H9 (cell line): Measurements from ENCODE around the gene F10. TPM values are rescaled to one million over a fixed set of nuclear protein-coding genes. Genes with fewer than 3 reads are reported as not detected.

Experiments
- DNase-seq: peaks from one replicate; pipeline ENCODE4 v3.0.0-alpha.2; 2017
- H2AFZ ChIP-seq: one replicate; pipeline ENCODE4 v1.6.1; 2013; ENCODE audit warnings: mild to moderate bottlenecking, low read length, control low read depth, moderate library complexity
- H2AK5ac ChIP-seq: 2 replicates; pipeline ENCODE4 v1.6.1; 2013; ENCODE audit warnings: low read length, control low read depth, mixed read lengths; ENCODE audit not compliant: insufficient read length
- H2BK120ac ChIP-seq: one replicate; pipeline ENCODE4 v1.6.1; 2013; ENCODE audit warnings: low read depth, mild to moderate bottlenecking, low read length, control low read depth, inconsistent platforms; ENCODE audit not compliant: poor library complexity, severe bottlenecking
- H2BK12ac ChIP-seq: 2 replicates; pipeline ENCODE4 v1.6.1; 2013; ENCODE audit warnings: low read length, control low read depth, mixed read lengths, low read depth; ENCODE audit not compliant: insufficient read length
- H2BK15ac ChIP-seq: 2 replicates; pipeline ENCODE4 v1.6.1; 2013; ENCODE audit warnings: low read depth, low read length, control low read depth
- H2BK20ac ChIP-seq: one replicate; pipeline ENCODE4 v1.6.1; 2013; ENCODE audit warnings: low read depth, mild to moderate bottlenecking, low read length, control low read depth, inconsistent platforms; ENCODE audit not compliant: poor library complexity, severe bottlenecking
- H2BK5ac ChIP-seq: 2 replicates; pipeline ENCODE4 v1.6.1; 2013; ENCODE audit warnings: low read length, control low read depth, mixed read lengths; ENCODE audit not compliant: insufficient read length
- H3K14ac ChIP-seq: 2 replicates; pipeline ENCODE4 v1.6.1; 2013; ENCODE audit warnings: low read length, control low read depth; ENCODE audit not compliant: insufficient read depth
- H3K18ac ChIP-seq: 2 replicates; pipeline ENCODE4 v1.6.1; 2013; ENCODE audit warnings: low read depth, mild to moderate bottlenecking, mixed read lengths, low read length, control low read depth; ENCODE audit not compliant: insufficient read length
- H3K23ac ChIP-seq: 2 replicates; pipeline ENCODE4 v1.6.1; 2013; ENCODE audit warnings: low read length, control low read depth, mixed read lengths, low read depth; ENCODE audit not compliant: insufficient read length
- H3K23me2 ChIP-seq: 2 replicates; pipeline ENCODE4 v1.6.1; 2013; ENCODE audit warnings: low read depth, mild to moderate bottlenecking, mixed read lengths, low read length, control low read depth; ENCODE audit not compliant: insufficient read length, poor library complexity, severe bottlenecking
- H3K27ac ChIP-seq: 2 replicates; pipeline ENCODE4 v1.5.1; 2013; ENCODE audit warnings: low read length, control low read depth, mixed read lengths, low read depth; ENCODE audit not compliant: insufficient read length
- H3K27me3 ChIP-seq: 2 replicates; pipeline ENCODE4 v1.6.1; 2013; ENCODE audit warnings: low read length, control low read depth, inconsistent platforms; ENCODE audit not compliant: insufficient read depth
- H3K4ac ChIP-seq: 2 replicates; pipeline ENCODE4 v1.6.1; 2013; ENCODE audit warnings: low read depth, mild to moderate bottlenecking, control low read depth, inconsistent platforms, low read length, moderate library complexity
- H3K4me1 ChIP-seq: 2 replicates; pipeline ENCODE4 v1.6.1; 2013; ENCODE audit warnings: low read length, control low read depth, inconsistent platforms; ENCODE audit not compliant: insufficient read depth
- H3K4me2 ChIP-seq: 2 replicates; pipeline ENCODE4 v1.6.1; 2013; ENCODE audit warnings: low read length, control low read depth, mixed read lengths; ENCODE audit not compliant: insufficient read length, insufficient read depth
- H3K56ac ChIP-seq: 2 replicates; pipeline ENCODE4 v1.6.1; 2013; ENCODE audit warnings: low read depth, mild to moderate bottlenecking, mixed read lengths, low read length, control low read depth; ENCODE audit not compliant: insufficient read length
- H3K79me1 ChIP-seq: 2 replicates; pipeline ENCODE4 v1.6.1; 2013; ENCODE audit warnings: low read depth, mild to moderate bottlenecking, moderate library complexity, low read length, control low read depth, inconsistent platforms; ENCODE audit not compliant: insufficient read depth, poor library complexity, severe bottlenecking
- H3K79me2 ChIP-seq: 2 replicates; pipeline ENCODE4 v1.6.1; 2013; ENCODE audit warnings: low read length, control low read depth, inconsistent platforms; ENCODE audit not compliant: insufficient read depth
- H3K9ac ChIP-seq: 2 replicates; pipeline ENCODE4 v1.6.1; 2013; ENCODE audit warnings: low read length, control low read depth, mixed read lengths; ENCODE audit not compliant: insufficient read length; ENCODE audit errors: extremely low read depth
- H3K9me3 ChIP-seq: one replicate; pipeline ENCODE4 v1.6.1; 2013; ENCODE audit warnings: low read depth, low read length, inconsistent platforms; ENCODE audit not compliant: control insufficient read depth
- H3T11ph ChIP-seq: one replicate; pipeline ENCODE4 v1.6.1; 2013; ENCODE audit warnings: mild to moderate bottlenecking, low read length, control low read depth, inconsistent platforms
- H4K20me1 ChIP-seq: one replicate; pipeline ENCODE4 v1.6.1; 2013; ENCODE audit not compliant: control insufficient read depth, insufficient read length, insufficient read depth
- H4K5ac ChIP-seq: 2 replicates; pipeline ENCODE4 v1.6.1; 2013; ENCODE audit warnings: low read depth, mild to moderate bottlenecking, mixed read lengths, low read length, control low read depth; ENCODE audit not compliant: insufficient read length
- H4K8ac ChIP-seq: replicated peaks from 2 replicates; pipeline ENCODE4 v1.6.1; 2013; ENCODE audit warnings: low read length, control low read depth, mixed read lengths, low read depth; ENCODE audit not compliant: insufficient read length
- H4K91ac ChIP-seq: 2 replicates; pipeline ENCODE4 v1.6.1; 2013; ENCODE audit warnings: low read depth, mild to moderate bottlenecking, moderate library complexity, mixed read lengths, low read length, control low read depth; ENCODE audit not compliant: insufficient read length
- H3K27ac Mint-ChIP-seq, 3 experiments: 2 replicates in 2 of 3; 3 replicates in 1 of 3; pipeline ENCODE4 v1.8.0; 2020 to 2021; ENCODE audit warnings: mixed read lengths in 3 of 3, mild to moderate bottlenecking in 1 of 3, moderate library complexity in 1 of 3
- H3K27me3 Mint-ChIP-seq: 2 replicates; pipeline ENCODE4 v1.8.0; 2021; ENCODE audit warnings: low read depth, mild to moderate bottlenecking, moderate library complexity, mixed read lengths
- H3K36me3 Mint-ChIP-seq, 3 experiments: 2 replicates in 2 of 3; 3 replicates in 1 of 3; pipeline ENCODE4 v1.8.0; 2020 to 2021; ENCODE audit warnings: low read depth in 3 of 3, mixed read lengths in 3 of 3; ENCODE audit not compliant: insufficient read depth in 1 of 3
- H3K4me1 Mint-ChIP-seq, 2 experiments: 2 replicates each; pipeline ENCODE4 v1.8.0; 2020; ENCODE audit warnings: mixed read lengths in 2 of 2
- H3K4me3 Mint-ChIP-seq, 2 experiments: 2 replicates in 1 of 2; 3 replicates in 1 of 2; pipeline ENCODE4 v1.8.0; 2020 to 2021; ENCODE audit warnings: mild to moderate bottlenecking in 2 of 2, mixed read lengths in 2 of 2, moderate library complexity in 1 of 2
- H3K9me3 Mint-ChIP-seq, 2 experiments: 2 replicates in 1 of 2; 3 replicates in 1 of 2; pipeline ENCODE4 v1.8.0; 2020; ENCODE audit warnings: mild to moderate bottlenecking in 2 of 2, mixed read lengths in 2 of 2, moderate library complexity in 1 of 2
- WGBS: extraction: QIAGEN DNeasy Blood & Tissue Kit; methylation state at CpG from one replicate; pipeline ENCODE4 v1.1.7; 2013; ENCODE audit warnings: missing lambda C conversion rate, low lambda C conversion rate, mixed read lengths; ENCODE audit not compliant: insufficient read length; ENCODE audit errors: extremely low coverage; 5-methylcytosine and 5-hydroxymethylcytosine counted together
- total RNA-seq: library from RNA; stranded (reverse); gene quantifications from 2 replicates; pipeline ENCODE4 v1.2.1, GENCODE V29; 2021
- TF ChIP-seq, protein P1 (sequence below): fragments of 200-600 bp; sonication (generic); conservative IDR thresholded peaks from 3 replicates; pipeline ENCODE4 v1.8.0; 2021; ENCODE audit warnings: antibody characterized with exemption, mild to moderate bottlenecking

F10 gene
- total RNA-seq, 1 experiment from 2014 or later = 1.7 TPM

DNA sequence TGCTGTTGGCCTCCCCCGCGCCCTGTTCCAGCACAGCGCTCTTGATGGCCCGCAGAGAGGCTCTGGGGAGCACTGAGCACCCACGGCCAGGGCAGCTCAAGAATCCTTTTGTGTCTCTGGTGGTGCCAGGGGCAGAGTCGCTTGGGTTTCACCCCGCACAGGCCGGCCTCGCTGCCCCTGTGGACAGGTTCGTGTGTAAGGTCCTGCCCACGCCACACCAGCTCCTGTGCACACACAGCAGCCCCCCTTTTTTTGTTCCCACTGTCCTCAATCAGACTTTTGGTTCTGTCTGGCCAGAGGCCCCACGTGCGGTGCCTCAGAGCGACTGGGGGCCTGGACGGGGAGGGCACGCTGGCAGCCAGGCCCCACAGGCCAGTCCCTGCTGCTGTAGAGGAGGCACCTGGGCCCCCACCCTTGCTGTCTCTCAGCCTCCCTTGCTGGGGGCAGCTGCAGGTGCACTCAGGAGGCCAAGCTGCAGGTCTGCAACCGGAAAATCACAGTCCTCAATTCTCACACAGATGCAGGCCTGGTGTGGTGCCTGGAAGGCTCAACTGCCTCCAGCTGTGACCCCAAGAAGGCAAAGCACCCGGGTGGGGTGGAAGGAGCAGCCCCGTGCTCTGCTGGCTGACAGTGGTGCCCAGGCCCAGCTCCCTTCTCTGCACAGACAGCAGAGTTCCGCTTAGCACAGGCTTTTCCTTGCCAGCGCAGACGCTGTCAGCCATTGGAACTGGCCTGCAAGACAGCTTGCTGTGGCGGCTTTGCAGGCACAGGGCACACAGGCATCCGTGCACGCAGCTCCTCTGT is 29.6 kb upstream of the F10 start:
- Histone ChIP-seq H3K79me2 (no peaks in the 10 kb centered on the region), H3K79me1 (no peaks in the 10 kb centered on the region), H3K4ac (no peak overlapping the region), H3T11ph (no peak overlapping the region), H3K27ac (no peak overlapping the region), H2BK15ac (no peak overlapping the region), H4K8ac (no peak overlapping the region), H3K4me1 (no peaks in the 10 kb centered on the region; the same call in 1 of the 2 replicates), H3K27me3 (no peaks in the 10 kb centered on the region), H3K23ac (no peak overlapping the region), H2BK120ac (no peak overlapping the region), H4K20me1 (peaks cover 2% of the 10 kb centered on the region), H4K5ac (no peak overlapping the region), H4K91ac (no peak overlapping the region), H3K9ac (no peak overlapping the region), H3K56ac (no peak overlapping the region), H3K23me2 (no peaks in the 10 kb centered on the region), H2BK5ac (no peak overlapping the region), H2AFZ (no peak overlapping the region), H3K9me3 (no peaks in the 10 kb centered on the region), H3K4me2 (no peak overlapping the region), H2BK12ac (no peak overlapping the region), H2AK5ac (no peak overlapping the region), H2BK20ac (no peak overlapping the region), H3K14ac (no peak overlapping the region; the same call in 1 of the 2 replicates), H3K18ac (no peak overlapping the region)
- Mint-ChIP-seq H3K27ac (no peak overlapping the region), H3K4me1 (peaks cover 18 to 25% of the 10 kb centered on the region in 2 experiments), H3K9me3 (no peaks in the 10 kb centered on the region), H3K36me3 (peaks cover 0 to 5% (median 3%) of the 10 kb centered on the region in 3 experiments; a peak in 5 of 7 replicates), H3K4me3 (no peak overlapping the region), H3K27me3 (peaks cover 1% of the 10 kb centered on the region; the same call in 1 of the 2 replicates)
- no peak for DNase-seq
- no CpG with 5 or more reads among the region's 25 CpGs for WGBS
- TF ChIP-seq, protein P1, sequence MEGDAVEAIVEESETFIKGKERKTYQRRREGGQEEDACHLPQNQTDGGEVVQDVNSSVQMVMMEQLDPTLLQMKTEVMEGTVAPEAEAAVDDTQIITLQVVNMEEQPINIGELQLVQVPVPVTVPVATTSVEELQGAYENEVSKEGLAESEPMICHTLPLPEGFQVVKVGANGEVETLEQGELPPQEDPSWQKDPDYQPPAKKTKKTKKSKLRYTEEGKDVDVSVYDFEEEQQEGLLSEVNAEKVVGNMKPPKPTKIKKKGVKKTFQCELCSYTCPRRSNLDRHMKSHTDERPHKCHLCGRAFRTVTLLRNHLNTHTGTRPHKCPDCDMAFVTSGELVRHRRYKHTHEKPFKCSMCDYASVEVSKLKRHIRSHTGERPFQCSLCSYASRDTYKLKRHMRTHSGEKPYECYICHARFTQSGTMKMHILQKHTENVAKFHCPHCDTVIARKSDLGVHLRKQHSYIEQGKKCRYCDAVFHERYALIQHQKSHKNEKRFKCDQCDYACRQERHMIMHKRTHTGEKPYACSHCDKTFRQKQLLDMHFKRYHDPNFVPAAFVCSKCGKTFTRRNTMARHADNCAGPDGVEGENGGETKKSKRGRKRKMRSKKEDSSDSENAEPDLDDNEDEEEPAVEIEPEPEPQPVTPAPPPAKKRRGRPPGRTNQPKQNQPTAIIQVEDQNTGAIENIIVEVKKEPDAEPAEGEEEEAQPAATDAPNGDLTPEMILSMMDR = no peak
